ENCODE measurements around the gene CPD. TPM values are rescaled to one million over a fixed set of nuclear protein-coding genes. Genes with fewer than 3 reads are reported as not detected.
A peak's percentile ranks its signal among the peaks of the same experiment; 100 is the strongest.

The CPD gene
- total and polyA plus RNA-seq, 2 of the 13 experiments (the other 11 are each of a cell fraction or from before 2014, with no cell fraction given), result 46.1 to 72.3 TPM

DNA sequence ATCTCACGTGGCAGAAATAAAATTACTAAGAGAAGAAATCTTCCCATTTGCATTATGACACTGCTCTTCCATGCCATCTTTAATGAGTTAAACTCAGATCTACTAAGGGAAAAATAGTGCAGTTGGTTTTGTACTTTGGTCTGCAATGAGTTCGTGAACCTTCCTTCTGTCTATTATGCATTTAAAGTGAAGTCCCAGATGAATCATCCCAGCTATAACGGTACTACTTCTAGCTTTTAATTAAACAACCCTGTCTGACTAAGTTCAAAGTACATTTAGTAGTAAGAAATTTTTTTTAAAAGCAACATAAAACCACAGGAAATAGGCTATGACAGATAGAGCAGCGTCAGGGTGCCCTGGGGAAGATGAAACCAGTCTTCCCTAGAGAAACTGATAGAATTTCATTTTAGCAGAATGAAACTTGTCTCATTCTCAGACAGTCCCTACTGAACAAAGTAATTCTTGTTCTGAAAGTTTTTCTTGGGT, 46.6 kb upstream of the CPD start (continued):
- TF ChIP-seq, protein P1, sequence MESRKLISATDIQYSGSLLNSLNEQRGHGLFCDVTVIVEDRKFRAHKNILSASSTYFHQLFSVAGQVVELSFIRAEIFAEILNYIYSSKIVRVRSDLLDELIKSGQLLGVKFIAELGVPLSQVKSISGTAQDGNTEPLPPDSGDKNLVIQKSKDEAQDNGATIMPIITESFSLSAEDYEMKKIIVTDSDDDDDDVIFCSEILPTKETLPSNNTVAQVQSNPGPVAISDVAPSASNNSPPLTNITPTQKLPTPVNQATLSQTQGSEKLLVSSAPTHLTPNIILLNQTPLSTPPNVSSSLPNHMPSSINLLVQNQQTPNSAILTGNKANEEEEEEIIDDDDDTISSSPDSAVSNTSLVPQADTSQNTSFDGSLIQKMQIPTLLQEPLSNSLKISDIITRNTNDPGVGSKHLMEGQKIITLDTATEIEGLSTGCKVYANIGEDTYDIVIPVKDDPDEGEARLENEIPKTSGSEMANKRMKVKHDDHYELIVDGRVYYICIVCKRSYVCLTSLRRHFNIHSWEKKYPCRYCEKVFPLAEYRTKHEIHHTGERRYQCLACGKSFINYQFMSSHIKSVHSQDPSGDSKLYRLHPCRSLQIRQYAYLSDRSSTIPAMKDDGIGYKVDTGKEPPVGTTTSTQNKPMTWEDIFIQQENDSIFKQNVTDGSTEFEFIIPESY (CRISPR knock-in tag; IDR thresholded peaks at IDR 0.05), result no peak
- no peak for TF ChIP-seq TBX2 (CRISPR knock-in tag; IDR thresholded peaks at IDR 0.05; ENCODE audit: borderline replicate concordance)
- TF ChIP-seq HES4 (CRISPR knock-in tag; IDR thresholded peaks at IDR 0.05; ENCODE audit: borderline replicate concordance), result no peak
- TF ChIP-seq, protein P2, sequence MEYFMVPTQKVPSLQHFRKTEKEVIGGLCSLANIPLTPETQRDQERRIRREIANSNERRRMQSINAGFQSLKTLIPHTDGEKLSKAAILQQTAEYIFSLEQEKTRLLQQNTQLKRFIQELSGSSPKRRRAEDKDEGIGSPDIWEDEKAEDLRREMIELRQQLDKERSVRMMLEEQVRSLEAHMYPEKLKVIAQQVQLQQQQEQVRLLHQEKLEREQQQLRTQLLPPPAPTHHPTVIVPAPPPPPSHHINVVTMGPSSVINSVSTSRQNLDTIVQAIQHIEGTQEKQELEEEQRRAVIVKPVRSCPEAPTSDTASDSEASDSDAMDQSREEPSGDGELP (IDR thresholded peaks at IDR 0.05; ENCODE audit: borderline replicate concordance, low read depth), result no peak
- TF ChIP-seq SOX5 (CRISPR knock-in tag; IDR thresholded peaks at IDR 0.05; ENCODE audit: borderline replicate concordance), result peak; percentile 58; the same call in 1 of the 2 replicates
- TF ChIP-seq, protein P3, sequence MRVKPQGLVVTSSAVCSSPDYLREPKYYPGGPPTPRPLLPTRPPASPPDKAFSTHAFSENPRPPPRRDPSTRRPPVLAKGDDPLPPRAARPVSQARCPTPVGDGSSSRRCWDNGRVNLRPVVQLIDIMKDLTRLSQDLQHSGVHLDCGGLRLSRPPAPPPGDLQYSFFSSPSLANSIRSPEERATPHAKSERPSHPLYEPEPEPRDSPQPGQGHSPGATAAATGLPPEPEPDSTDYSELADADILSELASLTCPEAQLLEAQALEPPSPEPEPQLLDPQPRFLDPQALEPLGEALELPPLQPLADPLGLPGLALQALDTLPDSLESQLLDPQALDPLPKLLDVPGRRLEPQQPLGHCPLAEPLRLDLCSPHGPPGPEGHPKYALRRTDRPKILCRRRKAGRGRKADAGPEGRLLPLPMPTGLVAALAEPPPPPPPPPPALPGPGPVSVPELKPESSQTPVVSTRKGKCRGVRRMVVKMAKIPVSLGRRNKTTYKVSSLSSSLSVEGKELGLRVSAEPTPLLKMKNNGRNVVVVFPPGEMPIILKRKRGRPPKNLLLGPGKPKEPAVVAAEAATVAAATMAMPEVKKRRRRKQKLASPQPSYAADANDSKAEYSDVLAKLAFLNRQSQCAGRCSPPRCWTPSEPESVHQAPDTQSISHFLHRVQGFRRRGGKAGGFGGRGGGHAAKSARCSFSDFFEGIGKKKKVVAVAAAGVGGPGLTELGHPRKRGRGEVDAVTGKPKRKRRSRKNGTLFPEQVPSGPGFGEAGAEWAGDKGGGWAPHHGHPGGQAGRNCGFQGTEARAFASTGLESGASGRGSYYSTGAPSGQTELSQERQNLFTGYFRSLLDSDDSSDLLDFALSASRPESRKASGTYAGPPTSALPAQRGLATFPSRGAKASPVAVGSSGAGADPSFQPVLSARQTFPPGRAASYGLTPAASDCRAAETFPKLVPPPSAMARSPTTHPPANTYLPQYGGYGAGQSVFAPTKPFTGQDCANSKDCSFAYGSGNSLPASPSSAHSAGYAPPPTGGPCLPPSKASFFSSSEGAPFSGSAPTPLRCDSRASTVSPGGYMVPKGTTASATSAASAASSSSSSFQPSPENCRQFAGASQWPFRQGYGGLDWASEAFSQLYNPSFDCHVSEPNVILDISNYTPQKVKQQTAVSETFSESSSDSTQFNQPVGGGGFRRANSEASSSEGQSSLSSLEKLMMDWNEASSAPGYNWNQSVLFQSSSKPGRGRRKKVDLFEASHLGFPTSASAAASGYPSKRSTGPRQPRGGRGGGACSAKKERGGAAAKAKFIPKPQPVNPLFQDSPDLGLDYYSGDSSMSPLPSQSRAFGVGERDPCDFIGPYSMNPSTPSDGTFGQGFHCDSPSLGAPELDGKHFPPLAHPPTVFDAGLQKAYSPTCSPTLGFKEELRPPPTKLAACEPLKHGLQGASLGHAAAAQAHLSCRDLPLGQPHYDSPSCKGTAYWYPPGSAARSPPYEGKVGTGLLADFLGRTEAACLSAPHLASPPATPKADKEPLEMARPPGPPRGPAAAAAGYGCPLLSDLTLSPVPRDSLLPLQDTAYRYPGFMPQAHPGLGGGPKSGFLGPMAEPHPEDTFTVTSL (CRISPR knock-in tag; IDR thresholded peaks at IDR 0.05; ENCODE audit: borderline replicate concordance), result peak; percentile 68; the same call in 1 of the 2 replicates
- no peak for TF ChIP-seq ZNF674 (CRISPR knock-in tag; IDR thresholded peaks at IDR 0.05; ENCODE audit: low read depth)
- TF ChIP-seq, protein P4, sequence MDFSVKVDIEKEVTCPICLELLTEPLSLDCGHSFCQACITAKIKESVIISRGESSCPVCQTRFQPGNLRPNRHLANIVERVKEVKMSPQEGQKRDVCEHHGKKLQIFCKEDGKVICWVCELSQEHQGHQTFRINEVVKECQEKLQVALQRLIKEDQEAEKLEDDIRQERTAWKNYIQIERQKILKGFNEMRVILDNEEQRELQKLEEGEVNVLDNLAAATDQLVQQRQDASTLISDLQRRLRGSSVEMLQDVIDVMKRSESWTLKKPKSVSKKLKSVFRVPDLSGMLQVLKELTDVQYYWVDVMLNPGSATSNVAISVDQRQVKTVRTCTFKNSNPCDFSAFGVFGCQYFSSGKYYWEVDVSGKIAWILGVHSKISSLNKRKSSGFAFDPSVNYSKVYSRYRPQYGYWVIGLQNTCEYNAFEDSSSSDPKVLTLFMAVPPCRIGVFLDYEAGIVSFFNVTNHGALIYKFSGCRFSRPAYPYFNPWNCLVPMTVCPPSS (IDR thresholded peaks at IDR 0.05), result no peak
- TF ChIP-seq MYC (CRISPR knock-in tag; IDR thresholded peaks at IDR 0.05; ENCODE audit: borderline replicate concordance), result no peak
- TF ChIP-seq, protein P5, sequence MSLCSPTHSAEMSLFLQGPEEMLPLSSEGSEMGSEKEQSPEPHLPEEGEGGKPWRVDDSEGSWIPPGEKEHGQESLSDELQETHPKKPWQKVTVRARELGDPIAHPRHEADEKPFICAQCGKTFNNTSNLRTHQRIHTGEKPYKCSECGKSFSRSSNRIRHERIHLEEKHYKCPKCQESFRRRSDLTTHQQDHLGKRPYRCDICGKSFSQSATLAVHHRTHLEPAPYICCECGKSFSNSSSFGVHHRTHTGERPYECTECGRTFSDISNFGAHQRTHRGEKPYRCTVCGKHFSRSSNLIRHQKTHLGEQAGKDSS (CRISPR knock-in tag; IDR thresholded peaks at IDR 0.05; ENCODE audit: borderline replicate concordance, low read depth), result no peak
- TF ChIP-seq BCL6 (CRISPR knock-in tag; IDR thresholded peaks at IDR 0.05), result 0 out of 2 replicates have a peak, but pooled peaks have one; percentile 19
- no peak for TF ChIP-seq ZNF878 (CRISPR knock-in tag; IDR thresholded peaks at IDR 0.05)
- no peak for TF ChIP-seq SMAD1 (CRISPR knock-in tag; IDR thresholded peaks at IDR 0.05; ENCODE audit: borderline replicate concordance, low read depth)
- TF ChIP-seq, protein P6, sequence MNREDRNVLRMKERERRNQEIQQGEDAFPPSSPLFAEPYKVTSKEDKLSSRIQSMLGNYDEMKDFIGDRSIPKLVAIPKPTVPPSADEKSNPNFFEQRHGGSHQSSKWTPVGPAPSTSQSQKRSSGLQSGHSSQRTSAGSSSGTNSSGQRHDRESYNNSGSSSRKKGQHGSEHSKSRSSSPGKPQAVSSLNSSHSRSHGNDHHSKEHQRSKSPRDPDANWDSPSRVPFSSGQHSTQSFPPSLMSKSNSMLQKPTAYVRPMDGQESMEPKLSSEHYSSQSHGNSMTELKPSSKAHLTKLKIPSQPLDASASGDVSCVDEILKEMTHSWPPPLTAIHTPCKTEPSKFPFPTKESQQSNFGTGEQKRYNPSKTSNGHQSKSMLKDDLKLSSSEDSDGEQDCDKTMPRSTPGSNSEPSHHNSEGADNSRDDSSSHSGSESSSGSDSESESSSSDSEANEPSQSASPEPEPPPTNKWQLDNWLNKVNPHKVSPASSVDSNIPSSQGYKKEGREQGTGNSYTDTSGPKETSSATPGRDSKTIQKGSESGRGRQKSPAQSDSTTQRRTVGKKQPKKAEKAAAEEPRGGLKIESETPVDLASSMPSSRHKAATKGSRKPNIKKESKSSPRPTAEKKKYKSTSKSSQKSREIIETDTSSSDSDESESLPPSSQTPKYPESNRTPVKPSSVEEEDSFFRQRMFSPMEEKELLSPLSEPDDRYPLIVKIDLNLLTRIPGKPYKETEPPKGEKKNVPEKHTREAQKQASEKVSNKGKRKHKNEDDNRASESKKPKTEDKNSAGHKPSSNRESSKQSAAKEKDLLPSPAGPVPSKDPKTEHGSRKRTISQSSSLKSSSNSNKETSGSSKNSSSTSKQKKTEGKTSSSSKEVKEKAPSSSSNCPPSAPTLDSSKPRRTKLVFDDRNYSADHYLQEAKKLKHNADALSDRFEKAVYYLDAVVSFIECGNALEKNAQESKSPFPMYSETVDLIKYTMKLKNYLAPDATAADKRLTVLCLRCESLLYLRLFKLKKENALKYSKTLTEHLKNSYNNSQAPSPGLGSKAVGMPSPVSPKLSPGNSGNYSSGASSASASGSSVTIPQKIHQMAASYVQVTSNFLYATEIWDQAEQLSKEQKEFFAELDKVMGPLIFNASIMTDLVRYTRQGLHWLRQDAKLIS (CRISPR knock-in tag; IDR thresholded peaks at IDR 0.05), result no peak
